NOMO-1 treated with dmso at 0.1 percent for 144 hours (cell line): Measurements from ENCODE around the gene MARCHF2.

Source experiments
- DNase-seq: peaks from one replicate; lab custom pipeline; 2025; ENCODE audit not compliant: unreplicated experiment; lab: John Stamatoyannopoulos, UW

The MARCHF2 gene

DNA sequence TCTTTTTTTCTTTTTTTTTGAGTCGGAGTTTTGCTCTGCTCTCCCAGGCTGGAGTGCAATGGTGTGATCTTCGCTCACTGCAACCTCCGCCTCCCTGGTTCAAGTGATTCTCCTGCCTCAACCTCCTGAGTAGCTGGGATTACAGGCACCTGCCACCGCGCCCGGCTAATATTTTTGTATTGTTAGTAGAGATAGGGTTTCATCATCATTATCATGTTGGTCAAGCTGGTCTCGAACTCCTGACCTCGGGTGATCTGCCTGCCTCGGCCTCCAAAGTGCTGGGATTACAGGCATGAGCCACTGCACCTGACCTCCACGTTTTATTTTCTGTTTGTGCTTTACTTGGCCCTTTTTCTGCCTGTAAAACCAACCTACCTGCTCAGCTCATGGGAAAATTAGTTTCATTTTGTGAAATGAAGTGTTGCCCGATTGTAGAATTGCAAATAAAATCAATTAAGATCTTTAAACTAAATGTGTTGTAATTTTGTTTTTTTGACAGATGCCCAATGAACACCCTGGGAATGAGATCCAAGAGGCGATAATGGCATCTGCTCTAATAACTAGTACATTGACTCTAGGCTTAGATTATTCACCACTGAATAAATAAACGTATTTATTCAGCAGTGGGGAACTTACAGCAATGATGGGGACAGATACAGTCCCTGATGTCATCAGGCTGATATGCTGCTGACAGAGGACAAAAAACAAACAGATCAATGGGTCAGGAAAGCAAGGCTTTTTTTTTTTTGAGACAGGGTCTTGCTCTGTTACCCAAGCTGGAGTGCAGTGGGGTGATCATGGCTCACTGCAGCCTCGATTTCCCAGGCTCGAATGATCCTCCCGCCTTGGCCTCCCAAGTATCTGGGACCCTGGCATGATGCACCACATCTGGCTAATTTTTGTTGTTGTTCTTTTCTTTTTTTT is 25.2 kb upstream of the MARCHF2 start:
- DNase-seq: no peak

DNA sequence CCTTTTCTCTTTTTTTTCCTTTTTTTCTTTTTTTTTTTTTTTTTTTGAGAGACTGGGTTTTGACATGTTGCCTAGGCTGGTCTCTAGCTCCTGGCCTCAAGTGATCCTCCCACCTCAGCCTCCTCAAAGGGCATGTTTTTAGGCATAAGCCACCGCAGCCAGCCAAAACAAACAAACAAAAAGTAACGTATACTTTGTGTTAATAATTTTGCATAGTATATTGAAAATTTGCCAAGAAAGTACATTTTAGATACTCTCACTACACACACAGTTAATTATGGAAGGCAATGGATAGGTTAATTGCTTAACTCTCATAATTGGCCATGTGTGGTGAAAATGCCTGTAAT is 24.5 kb upstream of the MARCHF2 start:
- no peak for DNase-seq

DNA sequence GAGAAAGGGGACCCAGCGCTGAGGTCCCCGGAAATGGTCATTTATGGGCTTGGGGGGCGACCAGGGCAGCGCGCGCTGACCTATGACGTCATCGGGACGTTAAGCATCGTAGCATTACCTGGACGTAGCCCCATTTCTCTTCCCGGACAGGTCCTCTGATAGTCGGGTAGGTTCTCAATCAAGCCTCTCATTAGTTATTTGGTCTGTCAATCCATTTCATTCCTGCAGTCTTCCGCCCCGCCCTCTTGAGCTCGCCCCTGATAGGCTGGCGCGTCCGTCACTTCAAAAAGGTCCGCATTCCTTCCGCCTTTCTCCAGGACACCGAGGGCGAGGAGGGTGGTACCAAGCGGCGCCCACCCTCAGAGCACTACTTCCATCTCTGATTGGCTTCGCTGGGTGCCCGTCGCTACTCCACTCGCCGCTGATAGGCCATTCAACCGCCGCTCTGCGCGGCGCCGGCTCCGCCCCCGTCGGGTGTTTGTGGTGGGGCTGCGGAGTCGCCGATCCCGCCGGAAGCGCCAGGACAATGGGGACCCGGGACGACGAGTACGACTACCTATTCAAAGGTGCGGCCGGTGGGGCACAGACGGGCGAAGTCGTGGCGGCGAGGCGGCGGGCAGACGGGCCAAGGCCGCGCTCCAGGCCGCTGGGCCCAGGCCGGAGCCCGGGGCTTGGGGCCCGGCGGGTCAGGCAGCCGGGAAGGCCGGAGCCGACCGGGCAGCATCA is 23.1 kb upstream of the MARCHF2 start, which contains the start of gene RAB11B:
Gene RAB11B, plus strand, starts transcription at position 470 of the 726 bp plus-strand sequence. Its CDS starts 57 bp downstream, at position 527.
- peak; percentile 99 for DNase-seq

DNA sequence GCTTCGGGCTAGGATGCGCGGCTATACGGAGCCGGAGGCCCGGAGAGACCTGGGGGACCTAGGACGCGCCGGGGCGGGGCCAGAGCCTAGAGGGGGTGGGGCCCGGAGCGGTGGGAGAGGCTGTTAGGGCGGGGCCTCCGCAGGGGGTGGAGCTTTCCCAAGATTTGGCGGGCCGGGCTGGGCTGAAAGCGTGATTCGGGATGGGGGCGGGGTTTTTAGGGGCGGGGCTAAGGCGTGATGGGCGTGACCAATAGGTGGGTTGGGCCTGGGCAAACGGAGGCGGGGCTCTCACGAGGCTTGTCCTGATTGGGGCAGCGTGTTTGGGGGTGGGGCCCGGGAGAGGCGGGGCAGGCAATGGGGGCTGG is 22.5 kb upstream of the MARCHF2 start:
- DNase-seq: peak; percentile 74

DNA sequence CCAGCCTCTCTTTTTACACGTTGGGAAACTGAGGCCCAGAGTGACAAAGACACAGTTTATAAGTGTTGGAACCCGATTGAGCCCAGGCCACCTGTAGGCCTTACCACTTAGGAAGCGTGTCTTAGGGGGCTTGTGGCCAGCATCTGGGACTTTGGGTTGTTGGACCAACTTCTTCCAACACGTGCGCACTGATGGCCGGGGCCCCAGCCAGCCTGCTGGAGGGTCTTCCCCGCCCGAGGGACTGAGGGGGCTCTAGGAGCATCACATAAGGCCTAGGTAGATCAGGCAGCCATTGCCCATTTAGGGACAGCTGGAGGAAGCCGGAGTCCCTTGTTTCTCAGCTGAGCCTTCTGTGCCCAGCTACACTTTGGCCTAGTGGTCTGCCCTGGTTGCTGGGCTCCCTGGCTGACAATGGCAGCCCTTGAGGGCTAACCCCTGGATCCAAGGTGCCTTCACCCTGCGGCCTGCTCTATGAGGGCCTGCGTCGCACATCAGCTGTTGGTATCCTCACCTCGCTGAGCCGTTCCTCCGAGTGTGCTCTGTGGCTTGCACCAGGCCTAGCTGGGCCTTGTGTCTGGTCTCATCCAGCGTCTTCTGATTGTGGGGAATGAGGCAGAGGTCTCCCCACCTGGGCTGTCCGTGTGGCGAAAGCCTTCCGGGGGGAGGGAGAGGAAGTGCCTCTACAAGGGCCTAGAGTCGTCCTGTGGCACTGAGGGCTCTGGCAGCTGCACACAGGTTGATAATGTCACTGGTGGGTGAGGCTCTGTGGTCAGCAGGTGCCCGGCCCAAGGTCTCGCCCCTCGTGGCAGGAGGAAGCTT is 21.7 kb upstream of the MARCHF2 start:
- no peak for DNase-seq

DNA sequence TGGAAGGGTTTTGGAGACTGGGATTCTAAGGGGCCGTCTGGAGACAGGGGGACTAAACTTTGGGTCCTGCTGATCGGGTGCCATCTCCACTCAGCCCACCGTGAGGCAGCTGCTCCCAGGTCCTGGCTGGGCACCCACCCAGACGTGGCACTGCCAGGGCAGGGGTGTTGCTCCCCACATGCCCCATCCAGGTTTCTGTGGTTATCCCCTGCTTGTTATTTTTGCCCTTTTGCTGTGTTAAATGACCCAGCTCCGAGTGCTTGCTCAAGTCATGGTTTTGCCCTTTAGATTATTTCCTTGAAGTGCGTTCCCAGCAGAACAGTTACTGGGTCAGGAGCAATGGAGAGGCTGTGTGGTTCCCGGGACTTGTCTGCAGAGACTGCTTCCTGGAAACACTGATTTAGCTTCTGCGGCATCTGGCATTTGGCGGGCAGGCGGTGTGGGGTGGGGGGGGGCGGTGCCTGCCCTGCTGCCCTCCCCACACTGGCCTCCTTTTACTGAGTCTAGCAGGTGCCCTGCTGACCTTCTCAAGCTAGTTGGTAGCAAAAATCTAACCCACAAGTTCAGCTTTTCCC is 21.0 kb upstream of the MARCHF2 start:
- no peak for DNase-seq

DNA sequence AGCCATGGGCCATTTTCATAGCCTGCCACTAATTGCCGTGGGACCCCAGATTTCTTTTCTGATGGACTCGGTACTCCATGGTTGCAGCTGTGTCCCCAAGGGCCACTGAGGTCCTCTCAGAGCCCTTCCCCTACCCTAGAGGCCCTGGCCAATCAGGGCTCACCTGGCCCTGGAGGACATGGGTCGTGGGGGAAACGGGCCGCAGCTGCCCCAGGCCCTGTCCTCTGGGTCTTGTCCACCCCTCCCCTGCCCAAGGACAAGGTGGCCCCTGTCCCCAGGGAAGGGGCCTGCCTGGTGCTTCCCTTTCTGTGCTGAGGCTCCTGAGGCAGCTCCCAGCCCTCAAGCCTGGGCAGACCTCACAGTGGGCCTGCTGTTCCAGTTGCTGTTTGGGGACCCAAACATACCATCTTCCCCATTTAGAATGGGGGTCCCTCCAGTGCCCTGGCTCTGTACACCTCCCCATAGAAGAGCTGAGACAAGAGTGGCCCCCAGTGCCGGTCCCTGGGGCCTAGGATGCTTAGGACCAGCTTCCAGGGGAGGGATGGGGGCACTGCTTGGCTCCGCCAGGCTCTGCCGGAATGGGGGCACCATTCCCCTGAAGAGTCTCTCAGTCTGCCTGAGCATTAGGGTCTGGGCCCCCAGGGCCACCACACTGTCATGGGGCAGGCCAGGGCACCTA is 19.8 kb upstream of the MARCHF2 start:
- DNase-seq: no peak

DNA sequence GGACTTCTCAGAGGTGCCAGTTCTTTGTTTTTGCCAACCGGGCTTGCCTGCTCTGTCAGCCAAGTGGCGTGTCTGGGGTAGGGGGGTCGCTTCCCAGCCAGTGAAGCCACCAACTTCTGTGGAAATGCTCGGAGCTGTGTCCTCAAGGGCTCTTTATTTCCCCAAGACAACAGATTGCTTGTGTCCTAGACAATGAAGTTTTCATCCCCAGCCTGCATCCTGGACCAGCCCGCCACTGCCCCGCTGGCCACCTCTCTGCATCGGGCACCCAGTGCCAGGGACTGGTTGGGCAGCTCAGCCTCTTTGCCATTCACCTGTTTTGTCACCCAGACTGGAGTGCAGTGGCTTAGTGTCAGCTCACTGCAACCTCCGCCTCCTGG is 19.2 kb upstream of the MARCHF2 start:
- DNase-seq: no peak

DNA sequence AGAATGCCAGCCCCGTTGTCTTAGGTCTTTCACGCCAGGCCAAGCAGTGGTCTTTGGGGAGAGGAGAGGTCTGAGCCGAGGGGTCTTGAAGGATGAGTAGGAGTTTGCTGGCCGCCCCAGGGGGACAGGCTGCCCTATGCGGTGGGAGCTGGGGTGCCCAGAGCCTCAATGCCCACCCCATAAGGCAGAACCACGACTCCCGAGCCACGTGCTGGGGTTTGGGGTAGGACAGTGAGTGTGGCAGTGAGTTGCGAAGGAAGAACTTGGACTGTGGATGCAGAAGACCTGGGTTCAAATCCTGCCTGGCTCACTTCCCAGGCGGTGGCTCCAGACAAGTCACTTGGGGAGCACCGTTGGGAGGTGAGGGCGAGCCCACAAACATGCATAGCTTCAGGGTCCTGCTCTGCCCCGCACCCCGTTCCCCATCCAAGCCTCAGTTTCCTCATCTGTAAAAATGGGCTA is 17.5 kb upstream of the MARCHF2 start:
- DNase-seq: no peak

DNA sequence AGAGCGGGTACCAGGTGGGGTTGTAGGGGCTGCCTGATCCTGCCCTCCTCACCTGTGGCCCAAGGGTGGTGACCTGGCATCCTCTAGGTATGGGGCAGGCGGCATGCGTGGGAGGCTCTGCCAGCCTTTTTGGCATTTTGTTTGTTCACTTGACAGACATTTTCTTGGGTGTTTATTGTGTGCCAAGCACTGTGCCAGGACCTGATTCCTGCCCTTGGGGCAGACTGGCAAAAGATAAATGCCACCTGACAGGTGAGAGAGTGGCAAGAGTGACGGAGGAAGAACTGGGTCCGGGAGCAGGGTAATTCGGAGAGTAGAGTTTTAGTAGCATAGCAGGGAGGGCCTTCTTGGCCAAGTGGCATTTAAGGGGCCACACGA is 16.9 kb upstream of the MARCHF2 start:
- DNase-seq: no peak

DNA sequence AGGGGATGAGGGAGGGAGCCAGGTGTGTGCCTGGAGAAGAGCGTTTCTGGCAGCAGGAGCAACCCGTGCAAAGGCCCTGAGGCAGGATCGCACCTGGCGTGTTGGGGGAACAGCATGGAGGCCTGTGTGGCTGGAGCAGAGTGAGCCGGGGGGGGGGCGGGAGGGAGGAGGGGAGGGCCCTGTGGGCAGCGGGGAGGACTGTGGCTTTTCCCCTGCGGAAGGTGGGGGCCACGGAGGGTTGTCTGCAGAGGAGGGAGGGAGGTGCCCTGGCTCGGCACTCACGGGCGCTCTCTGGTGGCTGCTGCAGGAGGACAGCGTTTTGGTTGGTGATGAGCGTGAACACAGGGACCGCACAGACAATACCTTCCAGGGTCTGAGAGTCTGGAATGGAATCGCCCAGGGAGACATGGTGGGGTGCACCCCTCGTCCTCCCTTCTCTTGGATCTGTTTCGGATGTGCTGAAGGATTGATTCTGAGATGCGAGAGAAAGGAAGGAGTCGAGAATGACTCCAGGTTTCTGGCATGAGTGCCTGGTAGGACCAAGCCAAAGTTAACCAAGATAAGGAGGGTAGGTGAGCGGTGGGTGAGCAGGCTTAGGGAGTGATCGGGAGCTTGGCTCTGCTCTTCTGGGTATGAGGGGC is 16.4 kb upstream of the MARCHF2 start:
- peak; percentile 53 for DNase-seq

DNA sequence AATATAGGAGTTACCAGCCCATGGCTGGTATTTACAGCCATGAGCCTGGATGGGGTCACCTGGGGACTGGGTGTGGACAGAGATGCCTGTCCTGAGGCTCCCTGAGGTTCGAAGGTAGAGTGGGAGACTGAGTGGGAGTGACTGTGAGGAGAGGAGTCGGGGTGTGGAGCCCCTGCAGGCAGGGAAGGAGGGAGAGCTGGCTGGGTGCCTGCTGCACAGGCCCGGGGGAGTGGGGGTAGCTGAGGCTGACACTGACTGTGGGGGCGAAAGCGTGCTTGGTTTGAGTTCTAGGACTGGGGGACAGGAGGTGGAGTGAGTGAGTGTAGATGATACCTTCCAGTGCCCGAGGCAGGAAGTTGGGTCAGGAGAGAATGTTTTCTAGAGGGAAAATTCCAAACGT is 15.8 kb upstream of the MARCHF2 start:
- DNase-seq: no peak

DNA sequence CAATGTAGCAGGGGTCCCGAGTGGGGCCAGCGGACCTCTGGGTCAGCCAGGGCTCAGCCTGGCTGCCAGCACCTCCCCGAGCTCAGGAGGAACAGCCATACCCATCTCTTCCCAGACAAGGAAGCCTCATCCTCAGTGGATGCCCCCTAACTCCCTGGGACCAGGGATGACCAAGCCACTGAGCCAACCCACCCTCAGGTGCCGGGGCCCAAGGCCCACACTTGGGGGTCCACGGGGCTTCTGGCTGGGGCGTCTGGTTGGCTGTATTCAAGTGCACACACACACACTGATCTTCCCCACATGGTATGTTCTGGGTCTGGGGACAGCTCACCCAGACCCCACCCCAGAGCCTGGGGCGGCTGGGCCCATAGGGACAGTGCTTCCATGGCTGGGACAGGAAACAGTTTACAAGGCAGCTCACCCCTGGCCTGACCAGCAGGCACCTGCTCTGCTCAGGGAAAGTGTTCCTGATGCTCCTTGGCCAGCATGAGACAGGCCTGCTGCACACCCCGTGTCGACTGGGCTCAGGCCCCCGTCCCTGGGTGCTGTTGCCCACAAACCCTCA is 15.3 kb upstream of the MARCHF2 start:
- DNase-seq: no peak

DNA sequence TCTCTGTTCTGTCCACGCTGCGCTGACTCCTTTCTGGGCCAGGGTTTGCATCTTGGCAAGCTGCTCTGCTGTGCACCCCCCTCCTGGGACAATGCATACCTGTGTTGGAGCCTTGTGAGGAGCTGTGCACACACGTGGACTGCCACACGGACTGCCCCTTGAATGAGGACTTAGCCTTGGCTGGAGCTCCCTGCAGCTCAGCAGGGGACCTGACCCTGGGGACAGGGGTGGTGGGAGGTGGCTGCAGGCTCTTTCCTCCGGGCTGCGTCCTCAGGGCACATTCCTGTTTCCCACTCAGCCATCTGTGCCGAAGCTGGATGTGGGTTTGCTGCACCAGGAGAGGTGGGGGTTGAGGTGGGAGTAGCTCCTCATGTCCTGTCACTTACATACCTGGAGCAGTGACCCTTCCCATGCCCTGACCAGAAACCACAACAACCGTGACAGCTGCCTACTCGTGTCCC is 14.8 kb upstream of the MARCHF2 start:
- no peak for DNase-seq

DNA sequence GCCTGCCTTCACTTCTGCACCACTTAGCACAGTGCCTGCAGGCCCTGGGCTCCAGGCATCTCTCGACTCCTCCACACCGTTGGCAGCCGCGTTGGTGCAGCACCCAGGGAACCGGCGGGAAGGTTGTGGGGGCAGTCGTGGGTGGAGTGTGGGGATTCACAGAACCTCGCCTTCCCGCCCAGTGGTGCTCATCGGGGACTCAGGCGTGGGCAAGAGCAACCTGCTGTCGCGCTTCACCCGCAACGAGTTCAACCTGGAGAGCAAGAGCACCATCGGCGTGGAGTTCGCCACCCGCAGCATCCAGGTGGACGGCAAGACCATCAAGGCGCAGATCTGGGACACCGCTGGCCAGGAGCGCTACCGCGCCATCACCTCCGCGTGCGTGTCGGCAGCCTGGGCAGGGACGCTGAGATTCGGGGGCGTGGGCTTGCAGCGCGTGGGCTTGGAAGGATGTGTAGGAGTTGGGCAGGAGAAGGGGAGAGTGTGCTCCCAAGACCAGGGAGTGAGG is 13.4 kb upstream of the MARCHF2 start:
- DNase-seq: no peak

DNA sequence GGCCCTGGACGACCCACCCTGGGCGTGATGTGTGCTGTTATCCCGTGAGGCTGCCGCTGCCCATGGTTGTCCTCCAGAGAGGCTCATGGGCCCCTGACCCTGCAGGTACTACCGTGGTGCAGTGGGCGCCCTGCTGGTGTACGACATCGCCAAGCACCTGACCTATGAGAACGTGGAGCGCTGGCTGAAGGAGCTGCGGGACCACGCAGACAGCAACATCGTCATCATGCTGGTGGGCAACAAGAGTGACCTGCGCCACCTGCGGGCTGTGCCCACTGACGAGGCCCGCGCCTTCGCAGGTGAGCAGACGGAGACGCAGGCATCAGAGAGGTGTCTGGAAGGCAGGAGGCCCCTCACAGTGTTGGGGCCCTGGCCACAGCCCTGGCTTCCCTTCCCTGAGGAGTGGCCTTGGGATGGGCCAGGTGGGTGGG is 11.1 kb upstream of the MARCHF2 start:
- DNase-seq: no peak

DNA sequence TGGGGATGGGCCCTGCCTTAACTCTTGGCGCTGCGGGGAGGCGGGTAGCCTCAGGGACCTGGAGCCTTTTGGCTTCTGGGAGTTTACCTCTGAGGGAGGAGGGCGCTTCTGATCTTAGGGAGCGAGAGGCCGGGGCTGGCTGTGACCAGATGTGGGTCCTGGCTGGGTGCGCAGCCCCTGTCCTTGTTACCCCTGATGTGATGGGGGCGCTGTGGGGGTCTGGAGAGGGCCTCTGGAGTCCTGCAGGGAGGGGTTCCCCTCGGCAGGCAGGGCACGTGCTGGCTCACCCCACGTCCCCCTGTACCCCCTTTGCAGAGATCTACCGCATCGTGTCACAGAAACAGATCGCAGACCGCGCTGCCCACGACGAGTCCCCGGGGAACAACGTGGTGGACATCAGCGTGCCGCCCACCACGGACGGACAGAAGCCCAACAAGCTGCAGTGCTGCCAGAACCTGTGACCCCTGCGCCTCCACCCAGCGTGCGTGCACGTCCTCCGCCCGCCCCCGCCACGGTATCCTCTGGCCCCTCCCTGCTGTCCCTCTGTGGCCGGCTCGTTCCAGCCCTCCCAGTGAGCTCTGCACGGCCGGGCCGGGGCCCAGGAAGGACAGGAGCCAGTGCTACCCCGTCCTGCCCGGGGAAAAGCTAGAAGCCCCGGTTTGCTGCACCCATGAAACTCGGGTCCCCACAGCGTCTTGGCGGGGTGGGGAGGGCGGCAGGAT is 9.8 kb upstream of the MARCHF2 start:
- DNase-seq: no peak

DNA sequence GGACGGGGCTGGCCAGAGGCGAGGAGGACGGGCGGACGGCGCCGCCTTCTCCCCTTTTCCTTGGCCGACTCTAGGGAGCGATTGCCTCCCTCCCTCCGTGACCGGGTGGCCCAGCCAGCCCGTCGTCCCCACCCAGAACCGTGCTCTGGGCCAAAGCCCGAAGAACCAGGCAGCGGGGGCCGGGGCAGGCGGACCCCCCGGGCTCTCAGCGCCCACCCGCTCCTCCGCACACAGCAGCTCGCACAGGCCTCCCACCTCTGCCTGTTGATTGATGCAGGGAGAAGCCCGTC is 9.3 kb upstream of the MARCHF2 start:
- no peak for DNase-seq
